Activated T-cell treated with anti-CD3 and anti-CD28 coated beads, Interleukin-2, amount 50 U/mL, for 72 hours (primary cell): ENCODE measurements around the gene OLAH. TPM values are rescaled to one million over a fixed set of nuclear protein-coding genes. Genes with fewer than 3 reads are reported as not detected.

Experiments used
- ATAC-seq, 2 donors: fragments of 150-1000 bp; cut with Tn5 transposase; replicated peaks in 1 of 2; 2 replicates each; pipeline ENCODE4 v1.10.0; 2021; ENCODE audit warnings: moderate library complexity in 2 of 2, mild to moderate bottlenecking in 1 of 2
- DNase-seq, 2 donors: peaks; one replicate each; pipeline ENCODE4 v3.0.0; 2021 to 2022; ENCODE audit warnings: mixed read lengths in 1 of 2
- H3K27ac Mint-ChIP-seq: one replicate; pipeline ENCODE4 v1.8.0; 2022; ENCODE audit warnings: mild to moderate bottlenecking, moderate library complexity, mixed read lengths
- H3K27me3 Mint-ChIP-seq: one replicate; pipeline ENCODE4 v1.8.0; 2022; ENCODE audit warnings: low read depth, mixed read lengths
- H3K36me3 Mint-ChIP-seq, 2 donors: one replicate each; pipeline ENCODE4 v1.8.0; 2022; ENCODE audit warnings: mixed read lengths in 2 of 2, mild to moderate bottlenecking in 1 of 2; ENCODE audit not compliant: insufficient read depth in 2 of 2
- H3K4me1 Mint-ChIP-seq: one replicate; pipeline ENCODE4 v1.8.0; 2022; ENCODE audit warnings: low read depth, mixed read lengths
- H3K4me3 Mint-ChIP-seq, 2 donors: one replicate each; pipeline ENCODE4 v1.8.0; 2022; ENCODE audit warnings: mild to moderate bottlenecking in 2 of 2, mixed read lengths in 2 of 2, moderate library complexity in 2 of 2
- H3K9me3 Mint-ChIP-seq, 2 donors: one replicate each; pipeline ENCODE4 v1.8.0; 2022; ENCODE audit warnings: mixed read lengths in 2 of 2
- total RNA-seq, 2 donors: library from RNA; stranded (reverse); gene quantifications; one replicate each; pipeline ENCODE4 v1.2.3, GENCODE V29; 2022

Gene OLAH
- total RNA-seq, 2 donors from 2014 or later: 3.5 to 3.8 TPM

DNA sequence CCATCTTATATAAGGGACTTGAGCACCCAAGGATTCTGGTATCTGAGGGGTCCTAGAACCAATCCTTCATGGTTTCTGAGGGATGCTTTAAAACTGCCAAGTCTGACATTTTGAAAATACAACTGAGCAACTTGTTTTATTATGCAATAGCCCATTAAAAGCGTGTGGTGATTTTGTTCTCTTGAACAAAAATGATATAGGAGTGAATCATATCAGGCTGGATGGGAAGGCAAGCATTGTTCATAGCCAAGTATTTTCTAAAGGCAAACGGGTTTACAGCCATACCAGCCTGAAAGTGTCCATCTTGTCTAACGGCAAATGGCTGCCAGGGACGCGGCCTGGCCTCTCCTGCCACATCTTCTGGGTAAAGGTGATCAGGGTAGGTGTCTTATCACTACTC is 76.8 kb downstream of the OLAH start:
- H3K36me3 Mint-ChIP-seq: peaks cover 4 to 23% of the 10 kb centered on the region in 2 donors
- no peak for ATAC-seq
- no peaks in the 10 kb centered on the region for H3K9me3 Mint-ChIP-seq
- H3K27me3 Mint-ChIP-seq: no peaks in the 10 kb centered on the region
- H3K4me1 Mint-ChIP-seq: peaks cover 37% of the 10 kb centered on the region
- H3K4me3 Mint-ChIP-seq: no peak overlapping the region
- H3K27ac Mint-ChIP-seq: no peak overlapping the region
- DNase-seq: no peak

DNA sequence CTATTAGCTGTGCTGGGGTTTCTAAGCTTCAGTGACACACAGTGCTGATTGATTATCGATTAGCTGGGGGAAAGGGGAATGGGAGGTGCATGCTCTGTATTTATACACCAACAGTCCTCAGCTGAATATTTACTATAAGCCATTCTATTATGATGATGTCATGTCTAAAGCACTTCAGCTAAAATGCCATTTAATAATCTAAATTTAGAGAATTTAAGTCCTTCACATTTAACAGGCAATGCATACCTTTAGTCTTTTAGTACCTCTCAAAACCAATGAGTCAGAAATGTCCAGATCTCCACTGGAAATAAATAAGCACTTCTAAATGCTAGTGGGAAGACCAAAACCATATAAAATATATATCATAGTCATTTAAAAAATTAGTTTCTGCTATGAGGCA is 78.0 kb downstream of the OLAH start:
- no peak for ATAC-seq
- H3K4me1 Mint-ChIP-seq: peaks cover 37% of the 10 kb centered on the region

DNA sequence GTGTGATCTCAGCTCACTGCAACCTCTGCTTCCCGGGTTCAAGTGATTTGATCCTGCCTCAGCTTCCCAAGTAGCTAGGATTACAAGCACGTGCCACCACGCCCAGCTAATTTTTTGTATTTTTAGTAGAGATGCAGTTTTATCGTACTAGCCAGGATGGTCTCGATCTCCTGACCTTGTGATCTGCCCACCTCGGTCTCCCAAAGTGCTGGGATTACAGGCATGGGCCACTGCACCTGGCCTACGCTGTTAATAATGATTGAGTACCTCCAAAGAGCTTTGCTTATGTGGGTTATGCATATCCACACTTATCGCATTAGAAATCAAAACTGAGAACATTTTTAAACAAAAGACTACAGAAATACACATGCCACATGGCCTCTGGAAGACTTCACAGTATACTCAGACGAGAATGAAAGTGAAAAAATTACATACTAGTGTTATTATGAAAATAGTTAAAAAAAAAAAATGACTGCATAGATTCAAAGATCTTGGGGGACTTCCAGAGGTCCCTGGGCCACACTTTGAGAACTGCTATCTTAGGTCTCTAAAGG is 78.8 kb downstream of the OLAH start:
- Mint-ChIP-seq H3K4me3 (peak overlapping the region; percentile 66 to 81), H3K4me1 (peaks cover 37% of the 10 kb centered on the region), H3K9me3 (no peaks in the 10 kb centered on the region), H3K36me3 (peaks cover 7 to 32% of the 10 kb centered on the region in 2 donors), H3K27me3 (no peaks in the 10 kb centered on the region), H3K27ac (peak overlapping the region; percentile 97)
- ATAC-seq (peak; percentile 61 to 64), DNase-seq (peak in 1 of 2 donors; percentile 36)

More for the DNA sequence above, 78.0 kb downstream of the OLAH start:
- no peak for DNase-seq
- no peak overlapping the region for H3K4me3 Mint-ChIP-seq
- H3K36me3 Mint-ChIP-seq: peaks cover 7 to 32% of the 10 kb centered on the region in 2 donors
- no peaks in the 10 kb centered on the region for H3K27me3 Mint-ChIP-seq
- H3K9me3 Mint-ChIP-seq: no peaks in the 10 kb centered on the region
- H3K27ac Mint-ChIP-seq: peak overlapping the region; percentile 57

Other genes with a start within 250 kb of the OLAH start
- gene CDNF, start 205.9 kb upstream of the OLAH start, total RNA-seq: 1 to 10 TPM; 2.9 to 3.2 TPM
- gene HSPA14, start 205.6 kb upstream of the OLAH start, total RNA-seq: 10 to 100 TPM; 22.3 to 32.0 TPM
- 10 to 100 TPM; 19.8 to 26.3 TPM for gene MSANTD7, start 205.6 kb upstream of the OLAH start, total RNA-seq
- gene SUV39H2, start 165.1 kb upstream of the OLAH start, total RNA-seq: 10 to 100 TPM; 16.9 to 18.5 TPM
- 10 to 100 TPM; 22.9 to 25.8 TPM for gene DCLRE1C, start 89.8 kb upstream of the OLAH start, total RNA-seq
- gene MEIG1, start 84.6 kb upstream of the OLAH start, total RNA-seq: 1 to 10 TPM in 1 of 2 donors, not detected in 1; 2.4 TPM
- 1 to 10 TPM; 2.5 to 5.5 TPM for gene ACBD7, start 44.8 kb downstream of the OLAH start, total RNA-seq
- gene RPP38, start 53.4 kb downstream of the OLAH start, total RNA-seq: 10 to 100 TPM; 17.7 to 21.0 TPM
- 10 to 100 TPM; 24.4 to 35.2 TPM for gene NMT2, start 124.8 kb downstream of the OLAH start, total RNA-seq